Right kidney (tissue), 1 donor: Measurements from ENCODE around the gene CGB8.
"Not testable (repeated sequence)": the region's sequence is repeated elsewhere in the genome, so short reads cannot be mapped to it uniquely, and the experiment has no call there.

ENCODE experiments used
- DNase-seq: peaks from one replicate; pipeline ENCODE4 v3.0.0-alpha.2; 2016

CGB8 gene

DNA sequence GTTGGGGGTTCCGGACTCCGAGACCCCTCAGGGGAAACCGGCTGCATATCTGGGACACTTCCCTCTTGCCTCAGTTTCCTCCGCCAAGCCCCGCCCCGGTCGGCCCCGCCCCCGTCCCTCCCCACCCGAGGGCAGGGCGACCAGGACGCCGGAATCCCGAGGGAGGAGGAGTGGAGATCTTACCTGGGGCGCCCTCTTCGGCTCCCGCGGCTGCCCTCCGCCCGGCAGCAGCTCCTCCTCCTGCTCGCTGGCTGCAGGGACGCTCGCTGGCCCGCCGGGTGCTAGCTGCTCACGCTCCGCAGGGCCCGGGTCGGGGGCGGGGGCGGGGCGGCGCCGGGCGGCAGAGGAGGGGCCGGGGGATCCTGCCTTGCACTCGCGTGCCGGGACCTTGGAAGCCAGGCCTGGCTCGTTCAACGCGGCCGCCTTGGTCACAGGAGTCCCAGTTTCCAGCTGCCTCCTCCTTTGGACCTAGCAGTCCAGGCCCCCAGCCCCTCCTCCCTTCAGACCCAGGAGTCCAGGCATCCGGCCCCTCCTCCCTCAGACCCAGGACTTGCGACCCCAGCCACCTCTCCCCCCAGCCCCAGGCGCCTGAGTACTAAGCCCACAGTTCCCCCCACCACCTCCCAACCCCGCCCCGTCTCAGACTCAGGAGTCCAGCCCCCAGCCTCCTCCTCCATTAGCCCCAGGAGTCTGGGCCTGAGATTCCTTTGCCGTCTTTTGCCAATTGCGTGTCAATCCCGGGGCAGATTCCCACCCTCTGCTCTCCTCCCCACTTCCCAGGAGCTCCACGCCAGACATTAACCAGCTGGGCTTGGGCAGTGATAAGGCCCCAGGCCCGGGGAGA is 16.1 kb upstream of the CGB8 start, which contains the start of gene NTF4:
NTF4 (minus strand) TSS at position 51 of the 844 bp plus-strand sequence. CDS start 2,821 bp downstream, outside the sequence.
- DNase-seq = no peak

DNA sequence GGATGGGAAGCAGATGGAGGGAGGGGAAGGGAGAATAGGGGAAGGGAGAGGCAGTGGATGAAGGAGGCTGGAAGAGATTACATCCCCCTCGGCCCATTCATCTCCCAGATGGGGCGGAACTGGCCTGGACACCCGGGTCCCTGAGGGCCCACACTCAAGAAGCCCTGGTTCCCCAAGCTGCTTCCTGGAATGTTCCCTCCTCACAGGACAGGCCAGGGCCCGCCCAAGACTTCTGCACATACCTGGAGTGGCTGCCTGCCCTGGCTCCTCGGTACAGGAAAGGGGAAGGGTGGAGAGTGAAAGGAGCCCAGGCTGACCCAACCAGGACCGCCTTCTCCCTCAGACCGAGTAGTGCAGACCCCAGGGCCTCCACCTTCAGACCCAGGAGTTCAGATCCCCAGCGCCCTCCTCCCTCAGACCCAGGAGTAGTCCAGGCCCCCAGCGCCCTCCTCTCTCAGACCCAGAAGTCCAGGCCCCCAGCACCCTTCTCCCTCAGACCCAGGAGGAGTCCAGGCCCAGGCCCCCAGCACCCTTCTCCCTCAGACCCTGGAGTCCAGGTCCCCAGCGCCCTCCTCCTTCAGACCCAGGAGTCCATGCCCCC is 15.2 kb upstream of the CGB8 start:
- DNase-seq = no peak

DNA sequence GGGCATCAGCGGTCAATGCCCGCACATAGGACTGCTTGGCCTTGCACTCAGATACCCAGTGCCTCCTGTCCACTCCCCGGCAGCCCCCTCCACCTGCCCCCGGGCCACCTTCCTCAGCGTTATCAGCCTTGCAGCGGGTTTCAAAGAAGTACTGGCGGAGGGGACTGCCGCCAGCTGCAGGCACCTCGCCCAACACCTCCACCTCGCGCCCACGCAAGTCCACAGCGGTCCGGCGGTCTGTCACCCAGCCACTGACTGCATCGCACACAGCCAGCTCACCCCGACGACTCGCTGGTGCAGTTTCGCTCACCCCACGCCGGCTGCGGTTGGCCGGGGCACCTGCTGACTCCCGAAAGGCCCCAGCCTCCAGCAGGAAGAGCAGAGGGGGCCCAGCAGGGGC is 12.5 kb upstream of the CGB8 start:
- no peak for DNase-seq

DNA sequence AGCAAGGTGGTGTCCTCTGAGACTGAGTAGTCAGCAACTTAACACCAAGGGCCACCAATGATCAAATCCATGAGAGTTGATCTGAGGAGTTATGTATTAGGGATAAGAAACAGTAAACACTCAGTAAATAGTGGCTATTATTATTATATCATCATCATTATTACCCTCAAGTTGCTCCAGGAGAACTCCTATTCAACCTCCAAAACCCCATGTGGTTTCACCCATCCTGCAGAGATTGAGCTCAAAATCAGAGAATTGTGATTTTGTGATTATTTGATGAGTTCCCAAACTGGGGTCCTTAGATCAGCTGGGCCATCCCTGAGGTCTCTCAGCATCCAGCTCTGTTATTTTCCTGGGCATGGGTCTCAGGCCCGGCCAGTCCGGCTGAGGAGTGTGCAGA is 12.1 kb upstream of the CGB8 start:
- DNase-seq = no peak

DNA sequence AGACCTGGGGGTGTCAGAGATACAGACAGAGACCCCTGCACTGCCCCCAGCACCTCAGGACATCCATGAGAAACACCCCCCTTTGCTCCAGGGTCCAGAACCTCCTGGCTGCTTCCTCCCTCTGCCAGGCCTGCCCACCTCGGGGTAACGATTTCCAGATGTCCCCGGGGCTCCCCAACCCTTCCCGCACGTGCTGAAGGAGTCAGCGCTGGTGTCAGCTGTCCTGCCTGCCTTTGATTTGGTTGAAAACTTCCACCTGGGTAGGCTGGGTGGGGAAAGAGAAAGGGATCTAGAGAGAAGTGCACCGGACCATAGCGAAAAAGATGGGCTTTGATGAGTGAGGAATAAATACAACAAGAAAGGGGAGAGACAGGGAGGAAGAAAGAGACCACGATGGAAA is 10.1 kb upstream of the CGB8 start:
- no peak for DNase-seq

DNA sequence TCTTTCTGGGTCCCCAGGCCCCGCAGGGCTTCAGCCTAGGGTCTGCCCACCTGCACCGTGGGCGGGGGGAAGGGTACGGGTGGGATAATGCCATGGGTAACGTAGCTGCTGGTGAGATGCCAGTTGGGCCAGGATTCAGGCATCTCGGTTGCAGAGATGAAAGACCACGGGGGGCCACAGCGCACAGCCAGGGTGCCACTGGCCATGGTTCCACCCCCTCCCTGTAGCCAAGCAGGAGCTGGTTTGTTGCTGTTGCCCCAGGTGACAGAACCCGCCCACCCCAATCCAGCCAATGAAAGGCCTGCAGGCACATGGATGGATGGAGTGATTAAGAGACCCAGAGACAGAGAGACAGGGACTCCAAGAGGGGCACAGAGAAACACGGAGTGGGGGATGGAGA is 9.7 kb upstream of the CGB8 start:
- no peak for DNase-seq

DNA sequence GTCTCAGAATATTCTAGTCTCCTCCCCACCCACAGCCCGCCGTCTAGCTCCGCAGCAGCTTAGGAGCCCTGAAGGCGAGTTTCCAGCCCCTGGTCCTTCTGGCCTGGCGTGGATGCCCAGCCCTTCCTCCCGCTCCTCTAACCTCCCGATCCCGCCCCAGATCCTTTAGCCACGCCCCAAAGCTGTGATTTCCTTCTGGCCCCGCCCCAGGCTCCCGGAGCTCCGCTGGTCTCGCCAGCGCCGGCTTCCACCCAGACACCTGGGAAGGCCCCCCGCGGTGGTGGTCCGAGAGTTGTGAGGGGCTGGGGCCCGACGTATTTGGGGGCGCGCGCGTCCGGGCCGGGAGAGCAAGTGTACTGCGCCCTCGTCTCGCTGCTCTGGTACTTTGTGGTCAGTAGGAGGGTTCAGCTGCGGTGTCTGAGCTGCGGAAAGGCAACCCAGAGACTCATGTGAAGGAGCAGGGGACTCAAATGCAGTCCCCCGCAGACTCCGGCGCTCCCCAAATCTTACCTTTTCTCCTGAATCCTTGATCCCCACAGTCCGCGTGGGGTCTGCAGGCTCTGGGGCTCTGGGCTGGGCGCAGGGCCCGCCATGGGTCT is 8.8 kb upstream of the CGB8 start, which contains the start of gene CGB7:
CGB7 (minus strand) TSS at position 114 of the 599 bp plus-strand sequence. CDS start 2,374 bp downstream, outside the sequence.
- DNase-seq = peak; percentile 80

DNA sequence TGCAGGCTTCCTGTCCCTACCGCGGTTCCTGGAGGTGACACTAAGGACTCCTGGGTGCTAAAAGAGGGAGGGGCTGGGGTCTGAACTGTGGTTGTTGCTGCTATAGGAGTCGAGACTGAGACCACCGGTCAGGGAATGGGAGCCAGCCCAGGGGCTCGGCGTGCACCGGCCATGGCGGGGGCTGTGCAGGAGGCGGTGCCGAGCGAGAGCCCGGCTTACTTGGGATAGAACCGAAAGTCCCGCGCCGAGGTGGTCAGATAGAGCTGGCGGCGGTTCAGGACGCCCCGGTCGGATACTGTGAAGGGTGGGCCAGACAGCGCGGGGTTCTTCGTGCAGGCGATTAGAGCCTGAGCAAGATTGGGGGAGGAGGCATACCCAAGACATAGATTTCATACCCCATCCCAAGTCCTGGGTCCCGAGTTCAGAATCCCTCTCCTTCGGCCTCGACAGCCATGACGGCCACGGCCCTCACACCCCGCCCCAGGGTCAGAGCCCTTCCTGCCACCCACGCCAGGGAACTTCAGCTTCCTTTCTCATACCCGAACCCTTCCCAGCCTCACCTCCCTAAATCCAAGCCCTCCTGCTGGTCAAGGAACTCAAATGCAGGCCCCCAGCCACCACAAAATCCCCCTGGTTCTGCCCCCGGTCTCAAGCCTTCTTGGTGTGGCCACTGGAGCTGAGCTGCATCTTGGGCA is 8.1 kb upstream of the CGB8 start:
- not testable (repeated sequence) for DNase-seq

DNA sequence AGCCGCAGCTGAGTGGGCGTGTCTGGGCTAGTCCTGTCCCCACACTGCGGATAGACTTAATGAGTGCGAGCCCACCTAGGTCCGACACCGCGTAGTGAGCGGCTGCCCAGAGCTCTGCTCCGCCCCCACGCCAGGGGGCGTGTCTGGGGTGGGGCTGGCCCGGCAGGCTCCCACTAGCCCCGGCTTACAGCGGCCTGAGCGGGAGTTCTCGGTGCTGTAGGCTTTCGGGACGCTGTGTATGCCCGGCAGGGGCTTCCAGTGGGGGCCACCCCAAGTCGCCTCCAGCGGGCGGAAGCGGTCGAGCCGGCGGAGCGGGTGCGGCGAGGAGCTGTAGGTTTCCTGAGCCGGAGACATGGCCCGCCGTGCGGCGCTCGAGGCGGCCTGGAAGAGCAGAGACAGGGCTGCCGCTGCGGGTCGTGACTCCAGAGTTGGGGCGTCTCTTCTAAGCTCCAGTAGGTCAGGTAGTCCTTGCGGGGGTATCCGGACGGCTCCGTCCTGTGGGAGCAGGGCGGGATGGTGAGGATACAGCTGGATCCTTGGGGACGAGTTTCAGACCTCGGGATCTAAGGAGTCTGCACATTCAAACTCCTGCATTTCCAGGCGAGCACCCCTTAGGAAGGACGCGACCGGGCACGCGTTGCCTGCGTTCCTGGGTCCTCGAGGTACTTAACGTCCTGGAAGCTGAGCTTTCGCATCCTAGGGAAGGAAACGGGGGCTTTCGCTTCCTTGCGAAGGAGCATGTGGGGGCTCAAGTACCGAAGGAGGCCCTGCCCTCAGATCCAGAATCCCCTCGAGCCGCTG is 7.4 kb upstream of the CGB8 start:
- DNase-seq = peak; percentile 78

DNA sequence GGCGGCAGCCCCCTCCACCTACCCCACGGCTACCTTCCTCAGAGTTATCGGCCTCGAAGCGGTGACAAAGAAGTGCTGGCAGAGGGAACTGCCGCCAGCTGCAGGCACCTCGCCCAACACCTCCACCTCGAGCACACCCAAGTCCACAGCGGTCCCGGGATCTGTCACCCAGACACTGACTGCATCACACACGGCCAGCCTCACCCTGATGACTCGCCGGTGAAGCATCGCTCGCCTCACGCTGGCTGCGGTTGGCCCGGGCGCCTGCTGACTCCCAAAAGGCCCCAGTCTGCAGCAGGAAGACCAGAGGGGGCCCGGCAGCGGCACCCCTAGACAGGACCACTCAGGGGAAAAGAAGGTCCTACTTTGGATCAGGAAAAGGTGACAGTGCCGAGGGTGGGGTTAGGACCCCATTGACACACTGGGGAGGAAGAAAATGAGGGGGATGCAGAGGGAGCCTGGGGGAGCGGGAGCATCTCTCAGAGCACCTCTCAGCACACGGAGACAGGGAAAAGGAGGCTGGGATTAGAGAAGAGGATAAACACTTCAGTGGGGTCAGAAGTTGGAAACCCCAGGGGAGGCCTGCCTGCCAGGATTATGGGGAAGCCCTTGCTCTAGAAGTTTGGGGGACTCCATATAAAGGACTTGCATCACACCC is 1.6 kb upstream of the CGB8 start:
- DNase-seq = not testable (repeated sequence)

DNA sequence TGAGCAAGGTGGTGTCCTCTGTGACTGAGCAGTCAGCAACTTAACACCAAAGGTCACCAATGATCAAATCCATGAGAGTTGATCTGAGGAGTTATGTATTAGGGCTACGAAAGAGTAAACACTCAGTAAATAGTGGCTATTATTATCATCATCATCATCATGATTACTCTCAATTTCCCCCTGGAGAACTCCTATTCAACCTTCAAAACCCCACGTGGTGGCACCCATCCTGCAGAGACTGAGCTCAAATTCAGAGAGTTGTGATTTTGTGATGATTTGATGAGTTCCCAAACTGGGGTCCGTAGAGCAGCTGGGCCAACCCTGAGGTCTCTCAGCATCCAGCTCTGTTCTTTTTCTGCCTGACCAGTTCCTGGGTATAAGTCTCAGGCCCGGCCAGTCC is 923 bp upstream of the CGB8 start:
- not testable (repeated sequence) for DNase-seq

DNA sequence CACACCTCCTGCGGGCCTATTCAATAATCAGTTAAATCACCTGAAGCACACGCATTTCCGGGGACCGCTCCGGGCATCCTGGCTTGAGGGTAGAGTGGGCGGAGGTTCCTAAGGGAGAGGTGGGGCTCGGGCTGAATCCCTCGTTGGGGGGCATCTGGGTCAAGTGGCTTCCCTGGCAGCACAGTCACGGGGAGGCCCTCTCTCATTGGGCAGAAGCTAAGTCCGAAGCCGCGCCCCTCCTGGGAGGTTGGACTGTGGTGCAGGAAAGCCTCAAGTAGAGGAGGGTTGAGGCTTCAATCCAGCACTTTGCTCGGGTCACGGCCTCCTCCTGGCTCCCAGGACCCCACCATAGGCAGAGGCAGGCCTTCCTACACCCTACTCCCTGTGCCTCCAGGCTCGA is 5.4 kb downstream of the CGB8 start, which contains the start of gene CGB5:
CGB5 (plus strand) TSS at position 301 of the 400 bp plus-strand sequence. CDS start 362 bp downstream, outside the sequence.
- DNase-seq = not testable (repeated sequence)

DNA sequence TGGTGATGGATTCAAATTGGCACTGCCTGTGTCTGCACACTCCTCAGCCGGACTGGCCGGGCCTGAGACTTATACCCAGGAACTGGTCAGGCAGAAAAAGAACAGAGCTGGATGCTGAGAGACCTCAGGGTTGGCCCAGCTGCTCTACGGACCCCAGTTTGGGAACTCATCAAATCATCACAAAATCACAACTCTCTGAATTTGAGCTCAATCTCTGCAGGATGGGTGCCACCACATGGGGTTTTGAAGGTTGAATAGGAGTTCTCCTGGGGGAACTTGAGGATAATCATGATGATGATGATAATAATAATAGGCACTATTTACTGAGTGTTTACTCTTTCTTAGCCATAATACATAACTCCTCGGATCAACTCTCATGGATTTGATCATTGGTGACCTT is 6.2 kb downstream of the CGB8 start:
- not testable (repeated sequence) for DNase-seq

DNA sequence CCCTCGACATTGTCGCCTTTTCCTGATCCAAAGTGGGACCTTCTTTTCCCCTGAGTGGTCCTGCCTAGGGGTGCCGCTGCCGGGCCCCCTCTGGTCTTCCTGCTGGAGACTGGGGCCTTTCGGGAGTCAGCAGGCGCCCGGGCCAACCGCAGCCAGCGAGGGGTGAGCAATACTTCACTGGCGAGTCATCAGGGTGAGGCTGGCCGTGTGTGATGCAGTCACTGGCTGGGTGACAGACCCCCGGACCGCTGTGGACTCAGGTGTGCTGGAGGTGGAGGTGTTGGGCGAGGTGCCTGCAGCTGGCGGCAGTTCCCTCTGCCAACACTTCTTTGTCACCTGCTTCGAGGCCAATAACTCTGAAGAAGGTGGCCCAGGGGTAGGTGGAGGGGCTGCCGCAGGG is 6.7 kb downstream of the CGB8 start:
- DNase-seq = no peak

DNA sequence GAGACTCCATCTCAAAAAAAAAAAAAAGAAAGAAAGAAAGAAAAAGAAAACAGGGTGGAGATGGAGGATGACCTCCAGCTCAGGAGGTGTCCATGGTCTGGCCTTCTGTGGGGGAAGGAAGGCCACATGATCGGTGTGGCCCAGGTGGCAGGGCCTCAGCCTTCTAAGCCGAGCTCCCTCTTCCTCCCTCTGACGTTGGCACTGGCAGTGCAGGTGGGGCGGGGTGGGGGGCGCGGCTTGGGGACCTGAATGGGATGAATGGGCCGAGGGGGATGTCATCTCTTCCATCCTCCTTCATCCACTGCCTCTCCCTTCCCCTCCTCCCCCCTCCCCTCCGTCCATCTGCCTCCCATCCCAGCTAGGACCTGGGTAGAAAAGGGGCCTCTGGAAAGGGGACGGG is 9.2 kb downstream of the CGB8 start:
- DNase-seq = not testable (repeated sequence)

DNA sequence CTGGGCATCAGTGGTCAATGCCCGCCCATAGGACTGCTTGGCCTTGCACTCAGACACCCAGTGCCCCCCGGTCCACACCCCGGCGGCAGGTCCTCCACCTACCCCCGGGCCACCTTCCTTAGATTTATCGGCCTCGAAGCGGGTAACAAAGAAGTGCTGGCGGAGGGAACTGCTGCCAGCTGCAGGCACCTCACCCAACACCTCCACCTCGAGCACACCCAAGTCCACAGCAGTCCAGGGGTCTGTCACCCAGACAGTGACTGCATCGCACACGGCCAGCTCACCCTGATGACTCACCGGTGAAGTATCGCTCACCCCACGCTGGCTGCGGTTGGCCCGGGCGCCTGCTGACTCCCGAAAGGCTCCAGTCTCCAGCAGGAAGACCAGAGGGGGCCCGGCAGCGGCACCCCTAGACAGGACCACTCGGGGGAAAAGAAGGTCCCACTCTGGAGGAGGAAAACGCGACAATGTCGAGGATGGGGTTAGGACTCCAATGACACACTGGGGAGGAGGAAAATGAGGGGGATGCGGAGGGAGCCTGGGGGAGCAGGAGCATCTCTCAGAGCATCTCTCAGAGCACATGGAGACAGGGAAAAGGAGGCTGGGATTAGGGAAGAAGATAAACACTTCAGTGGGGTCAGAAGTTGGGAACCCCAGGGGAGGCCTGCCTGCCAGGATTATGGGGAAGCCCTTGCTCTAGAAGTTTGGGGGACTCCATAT is 10.2 kb downstream of the CGB8 start:
- DNase-seq = not testable (repeated sequence)

DNA sequence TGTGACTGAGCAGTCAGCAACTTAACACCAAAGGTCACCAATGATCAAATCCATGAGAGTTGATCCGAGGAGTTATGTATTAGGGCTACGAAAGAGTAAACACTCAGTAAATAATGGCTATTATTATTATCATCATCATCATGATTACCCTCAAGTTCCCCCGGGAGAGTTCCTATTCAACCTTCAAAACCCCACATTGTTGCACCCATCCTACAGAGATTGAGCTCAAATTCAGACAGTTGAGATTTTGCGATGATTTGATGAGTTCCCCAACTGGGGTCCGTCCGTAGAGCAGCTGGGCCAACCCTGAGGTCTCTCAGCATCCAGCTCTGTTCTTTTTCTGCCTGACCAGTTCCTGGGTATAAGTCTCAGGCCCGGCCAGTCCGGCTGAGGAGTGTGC is 10.8 kb downstream of the CGB8 start:
- DNase-seq = not testable (repeated sequence)

DNA sequence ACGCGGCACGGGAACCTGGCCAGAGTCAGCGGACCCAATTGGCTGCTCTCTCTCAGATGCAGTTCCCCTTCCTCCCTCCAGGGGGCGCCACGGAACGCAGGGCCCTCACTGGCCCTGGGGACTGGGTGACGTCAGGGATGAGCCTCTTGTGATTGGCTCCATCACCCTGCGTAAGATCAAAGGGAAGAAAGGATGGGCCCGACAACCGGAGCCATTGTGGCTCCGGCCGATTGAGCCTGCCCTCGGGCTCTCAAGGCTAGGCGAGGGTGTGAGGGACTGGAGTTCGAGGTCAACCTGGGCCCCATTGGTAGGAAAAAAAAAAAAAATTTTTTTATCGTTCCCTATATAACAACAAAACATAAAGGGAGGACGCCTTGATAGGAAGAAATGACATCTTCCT is 12.1 kb downstream of the CGB8 start, which contains the start of gene CGB1:
CGB1 (minus strand) TSS at position 81 of the 400 bp plus-strand sequence. CDS start 184 bp downstream, outside the sequence.
- DNase-seq = not testable (repeated sequence)

DNA sequence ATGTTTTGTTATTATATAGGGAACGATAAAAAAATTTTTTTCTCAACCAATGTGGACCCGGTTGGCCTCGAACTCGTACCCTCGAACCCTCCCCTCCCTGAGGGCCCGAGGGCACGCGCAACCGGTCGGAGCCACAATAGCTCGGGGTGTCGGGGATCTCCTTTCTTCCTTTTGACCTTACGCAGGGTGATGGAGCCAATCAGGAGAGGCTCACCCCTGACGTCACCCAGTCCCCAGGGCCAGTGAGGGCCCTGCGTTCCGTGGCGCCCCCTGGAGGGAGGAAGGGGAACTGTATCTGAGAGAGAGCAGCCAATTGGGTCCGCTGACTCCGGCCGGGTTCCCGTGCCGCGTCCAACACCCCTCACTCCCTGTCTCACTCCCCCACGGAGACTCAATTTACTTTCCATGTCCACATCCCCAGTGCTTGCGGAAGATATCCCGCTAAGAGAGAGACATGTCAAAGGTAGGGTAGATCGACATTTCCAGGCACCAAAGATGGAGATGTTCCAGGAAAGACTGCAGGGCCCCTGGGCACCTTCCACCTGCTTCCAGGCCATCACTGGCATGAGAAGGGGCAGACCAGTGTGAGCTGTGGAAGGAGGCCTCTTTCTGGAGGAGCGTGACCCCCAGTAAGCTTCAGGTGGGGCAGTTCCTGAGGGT is 17.1 kb downstream of the CGB8 start, which contains the start of gene CGB2:
CGB2 (plus strand) TSS at position 249 of the 660 bp plus-strand sequence; CDS start at position 455, 206 bp downstream.
- not testable (repeated sequence) for DNase-seq
